HPDE6-E6E7 (cell line): ENCODE measurements around the gene PLIN5.
A peak's percentile ranks its signal among the peaks of the same experiment; 100 is the strongest.
"Not testable (repeated sequence)": the region's sequence is repeated elsewhere in the genome, so short reads cannot be mapped to it uniquely, and the experiment has no call there.

Experiments used
- DNase-seq: peaks from one replicate; pipeline ENCODE4 v3.0.0; 2011; ENCODE audit warnings: missing footprints; ENCODE audit errors: extremely low spot score

The PLIN5 gene

DNA sequence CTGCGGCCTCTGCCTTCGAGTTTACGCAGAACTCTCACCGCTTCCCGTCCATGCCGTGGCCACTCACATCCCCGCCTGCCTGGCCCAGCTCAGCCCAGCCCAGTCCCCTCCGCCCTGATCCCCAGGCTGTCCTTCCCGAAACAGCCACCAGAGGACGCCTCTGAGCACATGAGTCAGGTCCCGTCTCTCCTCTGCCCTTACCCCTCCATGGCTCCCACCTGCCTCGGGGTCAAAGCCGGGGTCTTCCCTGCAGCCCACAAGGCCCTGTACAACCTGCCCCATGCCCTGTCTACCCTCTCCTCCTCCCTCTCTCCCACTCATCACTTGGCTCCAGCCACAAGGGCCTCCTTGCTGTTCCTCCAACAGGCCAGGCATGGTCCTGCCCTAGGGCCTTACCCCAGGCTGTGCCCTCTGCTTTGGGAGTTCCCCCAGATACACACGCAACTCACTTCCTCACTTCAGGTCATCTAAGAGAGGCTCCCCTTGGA is 32.6 kb upstream of the PLIN5 start:
- DNase-seq = no peak

DNA sequence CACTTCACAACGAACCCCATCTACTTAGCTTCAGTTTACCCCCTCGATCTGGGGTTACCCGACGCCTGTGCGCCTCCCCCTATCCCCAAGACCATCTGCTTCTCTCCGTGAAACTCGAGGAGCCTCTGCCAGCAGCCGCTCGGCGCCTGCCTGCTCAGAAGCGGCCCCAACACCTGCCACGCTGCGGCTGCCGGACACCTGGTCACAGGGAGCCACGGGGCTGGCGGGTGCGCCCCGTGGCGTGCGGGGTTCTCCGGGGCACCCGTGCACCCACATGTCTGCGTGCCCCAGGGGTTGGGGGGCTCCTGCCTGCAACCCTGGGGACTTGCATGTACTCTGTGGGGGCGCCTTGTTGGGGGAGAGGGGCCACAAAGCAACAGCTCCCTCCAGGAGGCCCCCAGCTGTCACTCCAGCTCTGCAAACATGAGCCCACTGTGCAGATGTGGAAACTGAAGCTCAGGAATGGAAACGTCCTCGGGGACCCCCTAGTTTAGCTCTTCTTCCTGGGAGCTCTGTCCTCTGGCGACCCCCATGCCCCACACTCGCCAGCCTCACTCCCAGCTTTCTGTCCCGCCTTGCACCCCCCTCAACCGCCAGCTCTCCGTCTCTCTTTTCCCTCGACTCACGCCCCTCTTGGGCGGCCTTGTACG is 31.5 kb upstream of the PLIN5 start:
- no peak for DNase-seq

DNA sequence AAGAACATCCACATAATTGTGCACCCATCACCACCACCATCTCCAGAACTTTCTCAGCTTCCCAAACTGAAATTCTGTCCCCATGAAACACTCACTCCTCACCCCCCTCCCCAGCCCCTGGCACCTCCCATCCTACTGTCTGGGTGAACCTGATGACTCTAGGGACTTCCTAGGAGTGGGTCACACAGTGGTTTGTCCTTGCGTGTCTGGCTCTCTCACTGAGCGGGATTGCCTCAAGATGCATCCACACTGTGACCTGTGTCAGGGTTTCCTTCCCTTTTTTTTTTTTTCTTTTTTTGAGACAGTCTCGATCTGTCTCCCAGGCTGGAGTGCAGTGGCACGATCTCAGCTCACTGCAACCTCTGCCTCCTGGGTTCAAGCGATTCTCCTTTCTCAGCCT is 28.5 kb upstream of the PLIN5 start:
- not testable (repeated sequence) for DNase-seq

DNA sequence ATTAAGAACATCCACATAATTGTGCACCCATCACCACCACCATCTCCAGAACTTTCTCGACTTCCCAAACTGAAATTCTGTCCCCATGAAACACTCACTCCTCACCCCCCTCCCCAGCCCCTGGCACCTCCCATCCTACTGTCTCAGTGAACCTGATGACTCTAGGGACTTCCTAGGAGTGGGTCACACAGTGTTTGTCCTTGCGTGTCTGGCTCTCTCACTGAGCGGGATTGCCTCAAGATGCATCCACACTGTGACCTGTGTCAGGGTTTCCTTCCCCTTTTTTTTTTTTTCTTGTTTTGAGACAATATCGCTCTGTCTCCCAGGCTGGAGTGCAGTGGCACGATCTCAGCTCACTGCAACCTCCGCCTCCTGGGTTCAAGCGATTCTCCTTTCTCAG is 27.1 kb upstream of the PLIN5 start:
- not testable (repeated sequence) for DNase-seq

DNA sequence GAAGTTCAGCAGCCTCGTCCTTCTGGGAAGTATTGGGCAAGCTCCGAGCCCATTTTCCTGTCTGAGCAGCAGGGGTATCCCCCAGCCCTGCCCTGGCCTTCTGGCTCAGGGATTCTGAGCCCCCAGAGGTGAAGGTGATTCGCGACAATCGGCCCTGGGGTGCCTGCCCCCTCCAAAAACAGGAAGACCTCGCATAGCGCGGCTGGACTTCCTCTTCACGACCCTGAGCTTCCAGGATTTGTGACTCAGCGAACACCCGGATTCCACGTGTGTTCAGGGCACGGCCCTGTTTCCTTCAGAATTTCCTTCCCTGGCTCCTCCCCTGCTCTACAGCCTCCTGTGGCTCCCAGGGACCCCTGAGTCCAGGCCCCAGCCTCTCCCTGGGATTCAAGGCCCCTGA is 24.5 kb upstream of the PLIN5 start, which contains the start of gene SEMA6B:
Gene SEMA6B, minus strand, starts transcription at position 116 of the 400 bp plus-strand sequence. CDS start 1,227 bp downstream, outside the sequence.
- no peak for DNase-seq

DNA sequence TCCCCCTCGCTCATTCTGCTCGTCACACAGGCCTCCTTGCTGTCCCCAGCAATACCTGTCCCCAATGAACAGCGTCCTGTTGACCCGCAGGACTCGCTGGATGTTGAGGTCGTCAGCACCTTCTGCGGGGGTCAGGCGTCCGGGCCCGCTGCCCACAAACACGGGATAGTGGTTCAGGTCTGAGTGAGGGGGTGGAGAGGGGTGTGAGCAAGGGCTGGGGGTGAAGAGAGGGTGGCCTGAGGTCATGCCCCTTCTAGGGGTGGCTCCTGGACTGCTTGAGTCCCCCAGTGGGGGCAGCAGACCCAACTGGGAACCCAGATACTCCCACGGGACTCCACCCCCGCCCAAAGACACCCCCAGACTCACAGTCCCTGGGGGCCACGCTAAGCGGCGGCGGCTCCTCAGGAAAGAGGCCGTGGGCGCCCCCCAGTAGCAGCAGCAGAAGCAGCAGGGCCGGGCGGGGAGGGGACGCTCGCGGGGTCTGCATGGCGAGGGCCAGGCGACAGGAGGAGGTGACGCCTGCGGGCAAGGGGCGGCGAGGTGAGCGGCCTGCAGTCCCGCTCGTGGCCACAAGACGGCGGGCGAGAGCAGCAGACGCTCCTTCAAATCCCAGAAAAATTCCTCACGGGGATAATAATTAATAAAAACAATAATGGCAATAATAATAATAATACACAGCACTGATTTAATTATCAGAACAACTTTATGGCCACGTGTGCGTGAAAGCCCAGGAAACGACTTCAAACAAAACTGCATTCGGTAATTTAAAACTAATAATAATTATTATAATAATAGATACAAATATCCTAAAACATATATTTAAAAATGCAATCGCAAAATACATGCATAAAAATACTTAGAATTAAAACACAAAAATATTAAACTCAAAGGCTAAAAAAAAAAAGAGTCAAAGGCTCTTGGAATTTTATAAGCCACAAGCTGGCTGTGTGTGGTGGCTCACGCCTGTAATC is 23.2 kb upstream of the PLIN5 start:
- DNase-seq = no peak

DNA sequence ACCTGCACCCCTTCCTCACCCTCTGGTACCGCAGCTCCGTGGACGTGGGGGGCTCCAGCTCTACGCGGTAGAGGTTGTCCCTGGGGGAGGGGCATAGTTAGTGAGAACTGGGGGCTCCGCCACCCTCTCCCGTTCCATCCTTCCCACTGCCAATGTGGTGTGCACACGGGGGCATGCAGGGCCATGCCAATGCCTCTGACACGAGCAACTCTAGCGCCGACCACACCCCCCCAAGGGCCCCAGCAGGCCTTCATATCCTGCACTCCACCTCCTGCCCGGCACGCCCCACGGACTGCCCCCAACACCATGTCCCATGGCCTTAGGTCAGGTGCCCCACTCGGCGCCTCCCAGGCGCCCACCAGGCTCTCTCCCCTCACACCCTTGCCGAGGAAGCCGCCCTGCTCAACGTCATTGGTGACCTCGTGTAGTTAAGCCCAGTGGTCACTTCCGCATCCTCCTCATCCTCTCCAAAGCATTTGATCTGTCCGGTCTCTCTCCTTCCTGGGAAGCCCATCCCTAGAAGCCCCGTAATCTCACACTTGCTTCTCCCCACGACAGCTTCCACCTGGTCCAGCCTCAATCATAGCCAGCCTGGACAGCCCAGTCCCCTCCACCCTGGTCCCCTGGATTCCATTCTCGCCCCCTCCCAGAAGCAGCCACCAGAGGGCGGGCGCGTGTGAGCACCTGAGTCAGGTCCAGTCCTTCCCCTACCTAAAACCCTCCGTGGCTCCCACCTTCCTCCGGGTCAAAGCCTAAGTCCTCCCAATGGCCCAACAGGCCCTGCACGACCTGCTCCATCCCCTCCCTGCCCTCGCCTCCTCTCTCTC is 22.3 kb upstream of the PLIN5 start:
- DNase-seq = no peak

DNA sequence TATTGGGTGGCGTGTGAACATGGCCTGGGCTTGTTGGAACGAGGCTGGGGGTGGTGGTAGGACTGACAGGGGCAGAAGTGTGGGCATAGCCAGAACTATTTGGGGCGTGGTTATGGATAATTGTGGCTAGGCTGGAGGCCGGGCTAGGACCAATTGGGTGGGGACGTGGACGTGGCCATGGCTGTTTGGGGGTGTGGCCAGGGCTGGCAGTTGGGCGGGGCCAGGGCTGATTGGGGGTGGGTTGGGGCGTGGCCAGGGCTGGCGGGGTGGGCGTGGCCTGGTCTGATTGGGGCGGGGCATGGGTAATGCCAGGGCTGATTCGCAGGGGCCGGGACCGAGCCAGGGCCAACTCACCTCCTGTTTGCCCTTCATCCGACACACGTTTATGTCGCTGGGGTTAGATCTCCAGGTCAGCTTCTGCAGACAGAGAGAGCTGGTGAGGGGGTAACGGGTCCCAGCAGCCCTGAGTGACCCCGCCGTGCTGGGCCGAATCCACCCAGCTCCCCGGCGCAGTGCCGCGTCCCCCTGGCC is 21.6 kb upstream of the PLIN5 start:
- peak; percentile 64 for DNase-seq

DNA sequence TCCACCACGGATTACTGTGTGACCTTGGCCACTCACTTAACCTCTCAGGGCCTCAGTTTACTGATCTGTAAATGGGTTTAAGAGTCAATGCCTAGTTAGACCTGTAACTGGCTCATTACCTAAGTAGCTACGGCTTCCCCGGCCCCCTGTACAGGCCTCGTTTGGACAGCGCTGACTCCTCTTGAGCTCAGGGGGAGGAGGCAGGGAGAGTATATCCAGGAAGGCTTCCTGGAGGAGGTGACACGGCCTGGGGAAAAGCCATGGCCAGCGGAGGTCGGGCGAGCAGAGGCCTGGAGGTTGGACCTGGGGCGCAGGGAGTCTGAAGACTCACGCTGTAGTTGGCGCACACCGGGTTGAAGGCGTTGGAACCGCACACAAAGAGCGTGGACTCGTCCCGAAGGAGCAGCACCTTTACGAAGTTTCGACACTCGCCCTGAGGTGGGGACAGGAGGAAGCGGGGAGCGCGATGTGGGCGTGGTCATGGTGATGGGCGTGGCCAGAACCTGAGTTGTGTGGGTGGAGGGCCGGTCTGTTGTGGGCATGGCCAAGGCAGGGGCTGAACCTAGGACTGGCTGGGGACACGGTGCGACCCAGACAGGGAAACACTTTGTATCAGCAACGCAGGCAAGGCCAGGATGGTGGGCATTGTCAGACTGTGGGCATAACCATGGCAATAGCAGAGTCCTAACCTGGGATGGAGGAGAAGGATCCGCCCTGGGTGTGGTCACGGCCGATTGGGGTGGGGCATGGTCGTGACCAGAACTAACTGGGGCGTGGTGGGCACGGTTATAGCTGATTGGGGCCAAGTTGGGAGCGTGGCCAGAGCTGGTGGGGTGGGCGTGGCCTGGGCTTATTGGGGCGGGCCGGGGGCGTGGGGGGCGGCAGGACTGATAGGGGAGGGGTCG is 20.9 kb upstream of the PLIN5 start:
- no peak for DNase-seq

DNA sequence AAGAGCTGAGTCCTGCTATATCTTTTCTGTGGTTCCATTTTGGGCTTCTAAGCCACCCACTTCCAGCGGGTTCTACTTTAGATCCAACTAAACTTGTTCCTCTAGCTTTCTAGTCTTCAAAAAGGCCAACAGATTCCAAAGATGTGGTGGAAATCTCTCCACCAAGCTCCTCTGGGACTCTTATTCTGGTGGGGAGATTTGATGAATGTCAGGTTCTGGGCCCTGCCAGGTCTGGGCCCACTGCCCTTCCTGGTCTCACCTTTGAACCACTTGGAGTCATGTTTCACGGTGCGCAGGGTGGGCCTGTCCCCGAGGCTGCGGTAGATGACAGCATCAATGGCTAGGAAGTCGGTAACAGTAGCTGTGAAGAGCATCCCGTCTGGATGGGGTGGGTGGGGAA is 19.7 kb upstream of the PLIN5 start:
- no peak for DNase-seq

DNA sequence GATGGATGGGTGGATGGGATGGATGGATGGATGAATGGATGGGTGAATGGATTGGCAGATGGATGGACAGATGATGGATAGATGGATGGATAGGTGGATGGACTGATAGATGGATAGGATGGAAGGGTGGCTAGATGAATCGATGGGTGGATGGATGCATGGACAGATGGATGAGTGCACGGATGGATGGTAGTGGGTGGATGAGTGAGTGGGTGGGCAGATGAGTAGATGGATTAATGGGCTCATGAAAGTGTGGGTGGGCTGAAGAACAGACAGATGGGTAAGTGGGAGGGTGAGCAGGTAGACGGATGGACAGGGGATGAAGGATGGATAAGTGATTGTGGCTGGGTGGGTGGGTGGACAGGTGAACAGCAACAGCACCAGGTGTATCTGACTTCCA is 18.8 kb upstream of the PLIN5 start:
- no peak for DNase-seq

DNA sequence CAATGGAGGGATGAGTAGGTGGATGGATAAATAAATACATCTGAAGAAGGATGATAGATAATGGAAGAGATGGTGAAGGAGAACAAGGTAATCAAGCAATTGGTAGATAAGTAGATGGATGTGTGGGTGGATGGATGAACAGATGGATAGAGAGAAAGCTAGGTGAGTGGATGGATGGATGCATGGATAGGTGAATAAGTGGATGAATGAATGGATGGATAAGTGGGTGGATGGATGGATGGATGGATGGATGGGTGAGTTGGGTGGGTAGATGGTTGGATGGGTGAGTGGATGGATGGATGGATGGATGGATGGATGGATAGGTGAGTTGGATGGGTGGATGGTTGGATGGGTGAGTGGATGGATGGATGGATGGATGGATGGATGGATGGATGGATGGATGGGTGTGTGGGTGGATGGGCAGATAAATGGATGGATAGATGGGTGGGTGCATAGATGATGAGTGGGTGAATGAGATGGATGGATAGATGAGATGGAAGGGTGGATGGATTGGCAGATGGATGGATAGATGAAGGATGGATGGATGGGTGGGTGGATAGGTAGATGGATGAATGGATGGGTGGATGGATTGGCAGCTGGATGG is 18.2 kb upstream of the PLIN5 start:
- no peak for DNase-seq

DNA sequence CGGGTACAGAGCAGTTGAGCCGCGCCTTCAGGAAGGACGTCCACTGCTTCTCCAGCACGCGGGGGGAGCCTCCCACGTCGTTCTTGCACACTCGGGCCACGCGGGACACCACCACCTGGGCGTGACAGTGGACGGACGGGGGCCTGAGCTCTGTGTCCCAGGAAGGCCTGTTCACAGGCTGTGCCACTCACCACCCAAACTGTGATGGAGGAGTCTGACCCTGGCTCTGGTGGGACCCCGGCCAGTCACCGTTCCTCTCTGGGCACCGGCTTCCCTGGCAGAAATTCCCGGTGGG is 17.4 kb upstream of the PLIN5 start:
- DNase-seq = no peak

DNA sequence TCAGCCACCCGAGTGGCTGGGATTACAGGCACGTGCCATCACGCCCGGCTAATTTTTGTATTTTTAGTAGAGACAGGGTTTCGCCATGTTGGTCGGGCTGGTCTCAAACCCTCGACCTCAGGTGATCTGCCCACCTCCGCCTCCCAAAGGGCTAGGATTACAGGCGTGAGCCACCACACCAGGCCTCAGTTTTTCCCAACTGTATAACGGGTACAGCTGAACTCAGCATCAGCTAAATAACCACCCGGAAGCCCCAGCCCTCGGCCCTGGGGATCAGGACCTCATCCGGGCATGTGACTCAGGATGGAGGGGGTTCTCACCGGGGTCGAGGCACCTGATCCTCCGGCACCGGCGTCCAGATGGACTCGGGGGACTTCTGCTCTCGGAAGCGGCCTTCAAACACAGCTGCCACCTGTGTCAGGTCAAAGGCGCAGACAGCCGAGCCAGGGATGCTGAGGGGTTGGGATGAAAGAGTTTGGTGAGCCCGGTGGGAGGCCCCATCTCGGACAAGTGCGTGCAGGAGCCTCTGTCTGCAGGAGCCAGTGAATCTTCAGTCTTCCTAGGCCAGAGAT is 15.5 kb upstream of the PLIN5 start:
- no peak for DNase-seq

DNA sequence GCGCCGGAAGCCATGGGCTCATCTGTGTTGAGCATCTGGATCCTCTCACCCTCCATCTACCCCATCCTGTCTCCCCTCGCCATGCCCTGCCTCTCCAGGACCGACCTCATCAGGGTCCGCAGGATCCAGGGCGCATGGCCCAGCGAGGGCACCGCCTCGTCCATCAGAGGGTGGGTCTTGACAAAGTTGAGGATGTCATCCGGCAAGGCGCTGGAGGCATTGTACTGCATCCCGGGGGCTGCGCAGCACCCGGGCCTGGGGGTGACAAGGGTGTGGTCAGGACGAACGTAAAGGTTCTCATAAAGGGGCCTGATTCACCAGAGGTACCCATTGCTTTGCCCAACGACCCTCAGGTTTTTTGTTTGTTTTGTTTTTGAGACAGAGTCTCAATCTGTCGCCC is 15.0 kb upstream of the PLIN5 start:
- no peak for DNase-seq

DNA sequence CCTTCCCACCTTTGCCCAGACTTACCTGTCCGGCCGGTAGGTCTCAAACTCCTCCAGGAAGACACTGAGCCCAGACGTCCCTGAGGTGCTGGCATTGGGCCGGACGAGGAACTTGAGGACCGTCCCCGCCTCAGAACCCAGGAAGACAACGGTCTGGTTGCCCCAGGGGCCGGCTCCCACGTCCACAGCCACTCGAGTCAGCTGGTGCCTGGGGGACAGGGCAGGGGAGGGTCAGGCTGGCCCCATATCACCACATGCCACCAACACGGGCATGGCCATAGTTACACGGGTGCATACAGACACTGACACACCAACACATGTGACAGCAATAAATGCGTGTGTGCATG is 13.2 kb upstream of the PLIN5 start:
- no peak for DNase-seq

DNA sequence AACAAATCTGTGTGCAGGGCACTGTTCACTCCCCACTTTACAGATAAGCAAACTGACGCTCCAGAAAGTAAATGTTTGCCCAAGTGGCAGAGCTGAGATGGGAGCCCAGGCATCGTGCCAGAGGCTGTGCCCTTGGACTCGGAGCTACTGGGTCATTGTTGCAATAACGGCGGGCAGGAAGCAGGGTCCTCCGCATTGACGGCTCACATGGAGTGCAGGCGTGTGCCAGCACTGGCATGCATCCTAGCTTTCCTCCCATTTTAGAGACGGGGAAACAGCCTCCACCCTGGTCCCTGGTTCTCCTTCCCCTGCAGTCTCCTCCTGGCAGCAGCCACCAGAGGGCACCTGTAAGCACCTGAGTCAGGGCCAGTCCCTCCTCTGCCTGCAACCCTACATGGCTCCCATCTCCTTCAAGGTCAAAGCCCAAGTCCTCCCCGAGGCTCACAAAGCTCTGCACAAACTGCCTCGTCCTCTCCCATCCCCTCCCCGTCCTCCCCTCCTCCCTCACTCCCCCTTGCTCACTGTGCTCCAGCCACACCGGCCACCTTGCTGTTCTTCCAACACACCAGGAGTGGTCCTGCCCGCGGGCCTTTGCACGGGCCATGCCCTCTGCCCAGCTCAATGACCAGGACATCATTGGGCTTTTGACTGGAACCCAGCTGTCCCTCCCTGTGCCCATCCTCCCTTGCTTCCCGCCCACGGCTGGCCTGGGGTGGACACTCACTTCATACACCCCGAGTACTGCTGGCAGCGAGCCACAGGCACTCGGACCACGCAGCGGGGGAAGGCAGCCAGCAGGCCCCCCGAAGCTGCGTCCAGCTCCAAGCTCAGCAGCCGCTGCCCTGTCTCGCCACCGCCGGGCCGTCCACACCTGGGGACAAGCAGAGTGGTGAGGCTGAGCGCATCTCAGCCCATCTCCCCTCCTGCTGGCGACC is 12.5 kb upstream of the PLIN5 start:
- DNase-seq = no peak

DNA sequence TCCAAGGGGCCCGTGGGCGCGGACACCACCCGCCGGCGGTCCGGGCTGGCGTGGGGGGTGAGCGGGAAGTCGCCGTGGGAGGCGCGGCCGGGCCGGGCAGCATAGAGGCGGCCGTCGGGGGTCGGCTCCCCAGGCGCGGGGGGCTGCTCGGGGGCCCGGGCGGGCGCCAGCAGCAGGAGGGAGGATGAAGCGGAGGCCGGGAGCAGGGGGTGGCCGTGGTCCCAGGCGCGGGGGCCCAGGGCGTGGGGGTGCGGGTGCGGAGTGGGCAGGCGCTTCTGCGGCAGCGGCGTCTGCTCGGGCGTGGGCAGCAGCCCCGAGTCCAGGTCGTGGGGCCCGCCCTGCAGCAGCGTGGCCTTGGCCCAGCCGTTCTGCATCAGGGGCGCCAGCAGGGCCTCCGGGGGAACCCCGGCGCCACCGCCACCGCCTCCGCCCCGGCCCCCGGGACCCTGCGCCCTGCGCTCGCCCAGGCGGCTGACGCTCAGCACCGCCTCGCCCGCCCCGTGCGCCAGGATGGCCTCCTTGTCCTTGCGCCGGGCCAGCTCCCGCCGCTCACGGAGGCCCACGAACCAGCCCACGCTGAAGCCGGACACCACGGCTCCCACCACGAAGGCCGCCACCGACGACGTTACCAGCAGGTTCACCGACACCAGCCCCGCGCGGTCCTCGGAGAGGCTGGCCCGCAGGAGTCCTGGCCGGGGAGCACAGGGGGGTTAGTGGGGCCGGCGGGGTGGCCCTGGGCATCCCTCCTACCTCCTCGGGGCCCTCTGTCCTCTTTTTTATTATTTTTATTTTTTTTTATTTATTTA is 9.0 kb upstream of the PLIN5 start:
- no peak for DNase-seq
